Cerebellar nuclear complex (tissue), 1 donor: ENCODE measurements around the gene WFIKKN1.
A peak's percentile ranks its signal among the peaks of the same experiment; 100 is the strongest.

Source experiments
- DNase-seq, 2 experiments: peaks; one replicate each; lab custom pipeline; 2025; lab: John Stamatoyannopoulos, UW

WFIKKN1 gene

GRCh38 chr16:637081-638018, 6.6 kb downstream of the WFIKKN1 start:
- DNase-seq: no peak

GRCh38 chr16:638034-638543, 7.3 kb downstream of the WFIKKN1 start:
- no peak for DNase-seq

- DNase-seq: no peak
Observed at GRCh38 chr16:638836-639235, 8.1 kb downstream of the WFIKKN1 start.

GRCh38 chr16:640614-641013, 9.8 kb downstream of the WFIKKN1 start:
- DNase-seq: no peak

GRCh38 chr16:641326-642188, 10.8 kb downstream of the WFIKKN1 start, which contains the start of gene MCRIP2:
TSS of gene MCRIP2 (plus strand) at chr16:641828. CDS start at chr16:641992, 164 bp downstream.
- DNase-seq: no peak

- DNase-seq: no peak
Observed at GRCh38 chr16:642189-643049, 11.6 kb downstream of the WFIKKN1 start.

- no peak for DNase-seq
Observed at GRCh38 chr16:643050-643368, 12.2 kb downstream of the WFIKKN1 start.

- no peak for DNase-seq
Observed at GRCh38 chr16:644556-644955, 13.8 kb downstream of the WFIKKN1 start.

- no peak for DNase-seq
Observed at GRCh38 chr16:645852-646678, 15.3 kb downstream of the WFIKKN1 start.

GRCh38 chr16:646679-647172, 15.9 kb downstream of the WFIKKN1 start:
- no peak for DNase-seq

GRCh38 chr16:647173-647902, 16.6 kb downstream of the WFIKKN1 start:
- no peak for DNase-seq

- no peak for DNase-seq
Observed at GRCh38 chr16:648071-648780, 17.4 kb downstream of the WFIKKN1 start.

- DNase-seq: peak in 1 of 2 experiments; percentile 53
Observed at GRCh38 chr16:648781-649589, 18.2 kb downstream of the WFIKKN1 start, which contains the start of gene WDR90. TSS of gene WDR90 (plus strand) at chr16:649365. CDS start at chr16:649417, 52 bp downstream.

- no peak for DNase-seq
Observed at GRCh38 chr16:649631-650030, 18.8 kb downstream of the WFIKKN1 start.

GRCh38 chr16:651844-652243, 21.1 kb downstream of the WFIKKN1 start:
- DNase-seq: no peak

GRCh38 chr16:652454-653305, 21.9 kb downstream of the WFIKKN1 start:
- DNase-seq: no peak

GRCh38 chr16:654034-654433, 23.2 kb downstream of the WFIKKN1 start:
- no peak for DNase-seq
